IgD-negative memory B cell (primary cell): ENCODE measurements around the gene HS3ST4. TPM values are rescaled to one million over a fixed set of nuclear protein-coding genes. Genes with fewer than 3 reads are reported as not detected.

Experiments
- H3K27ac Mint-ChIP-seq, 3 donors: one replicate each; pipeline ENCODE4 v1.8.0; 2020 to 2022; ENCODE audit warnings: mild to moderate bottlenecking in 3 of 3, mixed read lengths in 3 of 3, moderate library complexity in 1 of 3
- H3K27me3 Mint-ChIP-seq: one replicate; pipeline ENCODE4 v1.8.0; 2021; ENCODE audit warnings: mixed read lengths
- H3K36me3 Mint-ChIP-seq: one replicate; pipeline ENCODE4 v1.8.0; 2020; ENCODE audit warnings: mild to moderate bottlenecking, mixed read lengths
- H3K4me1 Mint-ChIP-seq, 3 donors: one replicate each; pipeline ENCODE4 v1.8.0; 2020 to 2022; ENCODE audit warnings: mixed read lengths in 3 of 3, mild to moderate bottlenecking in 1 of 3
- H3K4me3 Mint-ChIP-seq, 4 donors: one replicate each; pipeline ENCODE4 v1.8.0; 2020 to 2022; ENCODE audit warnings: mild to moderate bottlenecking in 4 of 4, mixed read lengths in 4 of 4, moderate library complexity in 3 of 4
- H3K9me3 Mint-ChIP-seq, 3 donors: one replicate each; pipeline ENCODE4 v1.8.0; 2020 to 2021; ENCODE audit warnings: mixed read lengths in 3 of 3, mild to moderate bottlenecking in 1 of 3
- polyA plus RNA-seq: library from polyadenylated mRNA; unstranded; fragments of 300-500 nt; fragmentation: Illumina TruSeq; gene quantifications from one replicate; pipeline ENCODE4 v1.2.3, GENCODE V29; 2021

The HS3ST4 gene
- polyA plus RNA-seq, 1 donor from 2014 or later = not detected

- H3K9me3 Mint-ChIP-seq = peaks cover 0 to 10% (median 5%) of the 10 kb centered on the region in 3 donors
- peaks cover 2% of the 10 kb centered on the region for H3K27me3 Mint-ChIP-seq
- no peak overlapping the region for H3K27ac Mint-ChIP-seq
- H3K4me3 Mint-ChIP-seq = no peak overlapping the region
- no peaks in the 10 kb centered on the region for H3K4me1 Mint-ChIP-seq
- H3K36me3 Mint-ChIP-seq = no peaks in the 10 kb centered on the region
Observed at GRCh38 chr16:25709213-25709612, 17.5 kb downstream of the HS3ST4 start.

- Mint-ChIP-seq H3K27me3 (no peaks in the 10 kb centered on the region), H3K4me1 (no peaks in the 10 kb centered on the region), H3K4me3 (no peak overlapping the region), H3K36me3 (no peaks in the 10 kb centered on the region), H3K27ac (no peak overlapping the region), H3K9me3 (no peaks in the 10 kb centered on the region)
Observed at GRCh38 chr16:25713785-25714570, 22.2 kb downstream of the HS3ST4 start.

- no peaks in the 10 kb centered on the region for H3K9me3 Mint-ChIP-seq
- no peak overlapping the region for H3K4me3 Mint-ChIP-seq
- H3K4me1 Mint-ChIP-seq = no peaks in the 10 kb centered on the region
- no peak overlapping the region for H3K27ac Mint-ChIP-seq
- no peaks in the 10 kb centered on the region for H3K27me3 Mint-ChIP-seq
- H3K36me3 Mint-ChIP-seq = no peaks in the 10 kb centered on the region
Observed at GRCh38 chr16:25716186-25716585, 24.4 kb downstream of the HS3ST4 start.

- no peak overlapping the region for H3K4me3 Mint-ChIP-seq
- H3K27ac Mint-ChIP-seq = no peak overlapping the region
- H3K27me3 Mint-ChIP-seq = no peaks in the 10 kb centered on the region
- H3K9me3 Mint-ChIP-seq = peaks cover 0 to 4% (median 3%) of the 10 kb centered on the region in 3 donors
- no peaks in the 10 kb centered on the region for H3K36me3 Mint-ChIP-seq
- no peaks in the 10 kb centered on the region for H3K4me1 Mint-ChIP-seq
Observed at GRCh38 chr16:25721439-25721838, 29.7 kb downstream of the HS3ST4 start.

- peaks cover 0 to 4% (median 3%) of the 10 kb centered on the region in 3 donors for H3K9me3 Mint-ChIP-seq
- no peaks in the 10 kb centered on the region for H3K27me3 Mint-ChIP-seq
- H3K36me3 Mint-ChIP-seq = no peaks in the 10 kb centered on the region
Observed at GRCh38 chr16:25726430-25727098, 34.8 kb downstream of the HS3ST4 start.

GRCh38 chr16:25729188-25729915, 37.6 kb downstream of the HS3ST4 start:
- Mint-ChIP-seq H3K27me3 (no peaks in the 10 kb centered on the region), H3K4me3 (no peak overlapping the region)

More at GRCh38 chr16:25726430-25727098, 34.8 kb downstream of the HS3ST4 start:
- Mint-ChIP-seq H3K4me3 (no peak overlapping the region), H3K27ac (no peak overlapping the region), H3K4me1 (no peaks in the 10 kb centered on the region)

GRCh38 chr16:25730396-25730795, 38.6 kb downstream of the HS3ST4 start:
- no peaks in the 10 kb centered on the region for H3K4me1 Mint-ChIP-seq
- no peaks in the 10 kb centered on the region for H3K36me3 Mint-ChIP-seq
- H3K4me3 Mint-ChIP-seq = no peak overlapping the region
- no peak overlapping the region for H3K27ac Mint-ChIP-seq
- H3K9me3 Mint-ChIP-seq = peaks cover 0 to 2% (median 0%) of the 10 kb centered on the region in 3 donors
- no peaks in the 10 kb centered on the region for H3K27me3 Mint-ChIP-seq

More at GRCh38 chr16:25729188-25729915, 37.6 kb downstream of the HS3ST4 start:
- no peaks in the 10 kb centered on the region for H3K36me3 Mint-ChIP-seq
- H3K27ac Mint-ChIP-seq = no peak overlapping the region
- no peaks in the 10 kb centered on the region for H3K4me1 Mint-ChIP-seq
- peaks cover 0 to 2% (median 0%) of the 10 kb centered on the region in 3 donors for H3K9me3 Mint-ChIP-seq

GRCh38 chr16:25734430-25735385, 42.9 kb downstream of the HS3ST4 start:
- Mint-ChIP-seq H3K4me3 (no peak overlapping the region), H3K27ac (no peak overlapping the region), H3K36me3 (no peaks in the 10 kb centered on the region), H3K4me1 (no peaks in the 10 kb centered on the region), H3K9me3 (peaks cover 0 to 7% (median 0%) of the 10 kb centered on the region in 3 donors), H3K27me3 (no peaks in the 10 kb centered on the region)

GRCh38 chr16:25735645-25736044, 43.9 kb downstream of the HS3ST4 start:
- peaks cover 0 to 7% (median 0%) of the 10 kb centered on the region in 3 donors for H3K9me3 Mint-ChIP-seq
- no peaks in the 10 kb centered on the region for H3K36me3 Mint-ChIP-seq
- H3K4me3 Mint-ChIP-seq = no peak overlapping the region
- H3K27ac Mint-ChIP-seq = no peak overlapping the region
- H3K4me1 Mint-ChIP-seq = no peaks in the 10 kb centered on the region
- H3K27me3 Mint-ChIP-seq = no peaks in the 10 kb centered on the region

GRCh38 chr16:25747160-25747758, 55.5 kb downstream of the HS3ST4 start:
- Mint-ChIP-seq H3K27me3 (no peaks in the 10 kb centered on the region), H3K4me1 (no peaks in the 10 kb centered on the region), H3K4me3 (no peak overlapping the region), H3K36me3 (no peaks in the 10 kb centered on the region), H3K27ac (no peak overlapping the region), H3K9me3 (peaks cover 5 to 14% (median 6%) of the 10 kb centered on the region in 3 donors)

GRCh38 chr16:25748092-25748654, 56.4 kb downstream of the HS3ST4 start:
- Mint-ChIP-seq H3K36me3 (no peaks in the 10 kb centered on the region), H3K4me3 (no peak overlapping the region), H3K27me3 (no peaks in the 10 kb centered on the region), H3K4me1 (no peaks in the 10 kb centered on the region), H3K27ac (no peak overlapping the region), H3K9me3 (peaks cover 6 to 14% (median 6%) of the 10 kb centered on the region in 3 donors)

GRCh38 chr16:25750488-25751216, 58.9 kb downstream of the HS3ST4 start:
- Mint-ChIP-seq H3K36me3 (no peaks in the 10 kb centered on the region), H3K4me1 (no peaks in the 10 kb centered on the region), H3K9me3 (peaks cover 8 to 16% (median 11%) of the 10 kb centered on the region in 3 donors), H3K4me3 (no peak overlapping the region), H3K27ac (no peak overlapping the region), H3K27me3 (no peaks in the 10 kb centered on the region)

GRCh38 chr16:25751230-25751835, 59.6 kb downstream of the HS3ST4 start:
- Mint-ChIP-seq H3K27ac (no peak overlapping the region), H3K27me3 (no peaks in the 10 kb centered on the region), H3K36me3 (no peaks in the 10 kb centered on the region), H3K9me3 (peaks cover 6 to 14% (median 8%) of the 10 kb centered on the region in 3 donors), H3K4me1 (no peaks in the 10 kb centered on the region), H3K4me3 (no peak overlapping the region)
